HL-60/S4 treated with retinoic acid at 250 ng/mL for 4 days and 3 days (cell line): ENCODE data around the gene TRAPPC10.

ENCODE experiments used
- in situ Hi-C: fragments of 300-500 bp; cut with MboI; formaldehyde crosslinking; loops from 2 replicates; pipeline ENCODE4 v1.7.0; 2022; ENCODE audit warnings: low sequenced_read_pairs

TRAPPC10 gene

GRCh38 chr21:43981151-43981870, 30.8 kb upstream of the TRAPPC10 start:
- in situ Hi-C loops: loop anchor here (10.0 kb wide), 1 partner anchor 177 kb away; no protein-coding TSS in a partner anchor

- in situ Hi-C loops: loop anchor here (10.0 kb wide), 1 partner anchor 177 kb away; no protein-coding TSS in a partner anchor
These were observed 30.3 kb upstream of the TRAPPC10 start for GRCh38 chr21:43981871-43982210.

GRCh38 chr21:43982489-43983078, 29.5 kb upstream of the TRAPPC10 start:
- in situ Hi-C loops: loop anchor here (10.0 kb wide), 1 partner anchor 178 kb away; no protein-coding TSS in a partner anchor

GRCh38 chr21:43983390-43983789, 28.7 kb upstream of the TRAPPC10 start:
- in situ Hi-C loops: loop anchor here (10.0 kb wide), 1 partner anchor 179 kb away; no protein-coding TSS in a partner anchor

GRCh38 chr21:43983860-43984420, 28.2 kb upstream of the TRAPPC10 start:
- in situ Hi-C loops: loop anchor here (10.0 kb wide), 1 partner anchor 179 kb away; no protein-coding TSS in a partner anchor

- in situ Hi-C loops: loop anchor here (10.0 kb wide), 1 partner anchor 180 kb away; no protein-coding TSS in a partner anchor
These were observed 27.0 kb upstream of the TRAPPC10 start for GRCh38 chr21:43984905-43985689.

- in situ Hi-C loops: loop anchor here (10.0 kb wide), 1 partner anchor 181 kb away; no protein-coding TSS in a partner anchor
These were observed 26.3 kb upstream of the TRAPPC10 start for GRCh38 chr21:43985690-43986251.

GRCh38 chr21:43986544-43987451, 25.3 kb upstream of the TRAPPC10 start:
- in situ Hi-C loops: loop anchor here (10.0 kb wide), 1 partner anchor 182 kb away; no protein-coding TSS in a partner anchor

- in situ Hi-C loops: loop anchor here (10.0 kb wide), 1 partner anchor 183 kb away; no protein-coding TSS in a partner anchor
These were observed 24.6 kb upstream of the TRAPPC10 start for GRCh38 chr21:43987509-43987908.

GRCh38 chr21:43988016-43988415, 24.1 kb upstream of the TRAPPC10 start:
- in situ Hi-C loops: loop anchor here (10.0 kb wide), 1 partner anchor 183 kb away; no protein-coding TSS in a partner anchor

GRCh38 chr21:43988506-43989230, 23.4 kb upstream of the TRAPPC10 start:
- in situ Hi-C loops: loop anchor here (10.0 kb wide), 1 partner anchor 184 kb away; no protein-coding TSS in a partner anchor

GRCh38 chr21:43989401-43989800, 22.7 kb upstream of the TRAPPC10 start:
- in situ Hi-C loops: loop anchor here (10.0 kb wide), 1 partner anchor 185 kb away; no protein-coding TSS in a partner anchor

GRCh38 chr21:43991447-43991991, 20.6 kb upstream of the TRAPPC10 start:
- in situ Hi-C loops: no loop called here

- in situ Hi-C loops: no loop called here
These were observed 20.0 kb upstream of the TRAPPC10 start for GRCh38 chr21:43992121-43992520.

GRCh38 chr21:43993420-43993934, 18.6 kb upstream of the TRAPPC10 start:
- in situ Hi-C loops: no loop called here

GRCh38 chr21:43994085-43994484, 18.0 kb upstream of the TRAPPC10 start:
- in situ Hi-C loops: no loop called here

- in situ Hi-C loops: no loop called here
These were observed 17.5 kb upstream of the TRAPPC10 start for GRCh38 chr21:43994646-43995045.

GRCh38 chr21:43995521-43996105, 16.5 kb upstream of the TRAPPC10 start:
- in situ Hi-C loops: no loop called here
